HG03469 (cell line): ENCODE results near the gene DYNC1I1.

ENCODE experiments used
- ATAC-seq: cut with Tn5 transposase; IDR thresholded peaks from one replicate; pipeline ENCODE4 v1.9.1; 2021; ENCODE audit warnings: mild to moderate bottlenecking, moderate library complexity, moderate number of reproducible peaks; ENCODE audit not compliant: unreplicated experiment

Gene DYNC1I1

DNA sequence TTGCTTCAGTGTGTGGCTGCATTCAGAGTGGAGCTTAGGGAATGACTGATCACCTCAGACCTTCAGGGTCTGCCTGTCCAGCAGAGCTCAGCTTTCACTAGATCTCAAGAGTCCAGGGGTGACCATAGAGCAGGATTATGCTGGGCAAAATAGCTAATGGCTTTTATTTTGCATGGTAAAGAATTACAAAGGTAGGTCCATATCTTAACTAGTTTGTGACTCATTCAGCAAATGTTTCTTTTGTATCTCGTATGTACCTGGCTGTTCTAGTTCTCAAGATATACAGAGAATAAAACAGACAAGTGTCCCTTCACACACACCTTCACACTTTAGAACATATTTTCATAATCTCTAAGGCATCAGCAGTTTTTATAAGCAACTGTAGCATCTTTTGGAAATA is 180.5 kb downstream of the DYNC1I1 start:
- no peak for ATAC-seq

DNA sequence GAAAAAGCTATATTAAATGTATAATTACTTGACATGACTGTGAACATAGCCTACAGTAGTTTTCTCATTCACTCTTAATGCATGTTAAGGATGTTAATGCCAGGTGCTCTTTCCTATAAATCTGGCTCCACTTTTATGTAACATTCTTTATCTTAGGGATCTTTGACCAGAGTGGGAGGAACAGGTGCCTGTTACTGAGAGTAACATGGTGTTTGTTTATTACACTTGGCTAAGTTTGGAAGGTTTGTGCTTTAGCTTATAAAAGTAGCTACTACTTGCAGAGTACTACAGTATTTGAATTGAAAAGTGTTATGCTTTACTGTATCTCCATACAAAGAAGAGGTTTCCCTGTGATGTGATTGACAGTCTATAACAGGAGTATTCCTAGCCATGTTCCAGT is 183.4 kb downstream of the DYNC1I1 start:
- no peak for ATAC-seq

DNA sequence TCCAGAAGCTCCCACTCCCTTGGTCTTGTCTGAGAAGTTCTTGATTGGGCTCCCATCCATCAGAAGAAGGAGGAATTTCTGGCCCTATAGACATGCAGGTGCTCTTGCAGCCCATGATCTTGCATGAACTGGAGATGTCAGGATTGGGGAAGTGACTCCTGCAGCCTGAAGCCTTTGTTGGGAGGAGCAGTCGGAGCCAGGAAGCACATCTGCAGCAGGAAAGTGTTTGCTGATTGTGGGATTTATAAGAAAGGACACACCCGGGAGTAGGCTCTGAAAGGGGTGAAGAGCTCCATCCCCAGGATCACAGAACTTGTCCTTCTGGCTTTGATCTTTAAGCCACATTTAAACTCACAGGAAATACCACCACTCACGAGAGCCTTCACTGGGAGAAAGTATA is 185.2 kb downstream of the DYNC1I1 start:
- no peak for ATAC-seq

DNA sequence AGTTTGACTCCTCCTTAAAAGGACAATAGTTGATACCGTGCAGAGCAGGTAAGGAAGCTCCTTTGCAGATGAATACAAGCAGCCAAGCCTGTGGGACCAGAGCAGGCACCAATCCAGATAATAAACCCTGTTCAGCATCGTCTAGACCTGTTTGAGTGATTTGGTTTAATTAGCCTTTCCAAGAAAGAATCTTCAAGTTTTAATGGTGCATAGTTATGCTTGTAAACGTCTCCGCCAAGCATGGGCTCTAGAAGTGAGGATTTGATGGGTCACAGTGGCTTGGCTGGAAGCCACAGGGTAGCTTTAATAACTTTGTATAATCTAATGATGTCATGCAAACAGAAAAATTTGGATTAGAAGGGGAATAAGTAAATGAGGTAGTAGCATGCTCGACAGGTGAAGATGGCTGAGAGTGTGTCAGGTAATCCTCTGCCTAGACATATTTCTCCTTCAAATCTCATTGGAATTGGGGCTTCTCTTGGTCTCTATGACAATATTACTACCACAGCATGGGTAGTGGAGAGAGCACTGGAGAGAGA is 188.4 kb downstream of the DYNC1I1 start:
- no peak for ATAC-seq

DNA sequence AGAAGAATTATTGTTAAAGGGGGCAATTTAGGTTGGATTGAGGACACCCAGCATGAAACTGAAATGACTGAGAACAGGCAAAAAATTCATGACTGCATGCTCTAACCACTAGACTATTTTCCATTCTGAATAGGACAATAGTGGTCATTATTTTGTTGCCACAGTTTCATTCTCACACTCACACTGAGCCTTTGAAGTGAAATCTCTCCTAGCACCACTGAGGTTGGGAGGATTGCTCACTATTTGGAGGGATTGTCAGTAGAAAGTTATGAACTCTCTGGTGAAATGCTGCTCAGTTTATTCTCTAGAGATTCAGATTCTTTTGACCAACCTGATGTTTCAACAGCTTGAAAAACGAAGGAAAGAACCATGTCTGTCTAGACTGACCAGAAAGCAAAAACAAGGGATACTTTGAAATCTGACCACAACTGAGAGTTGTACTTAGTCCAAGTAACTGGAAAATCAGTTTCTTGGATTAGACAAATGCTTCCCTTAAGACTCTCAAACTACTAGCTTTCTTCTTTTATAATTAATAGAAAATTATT is 191.2 kb downstream of the DYNC1I1 start:
- no peak for ATAC-seq

DNA sequence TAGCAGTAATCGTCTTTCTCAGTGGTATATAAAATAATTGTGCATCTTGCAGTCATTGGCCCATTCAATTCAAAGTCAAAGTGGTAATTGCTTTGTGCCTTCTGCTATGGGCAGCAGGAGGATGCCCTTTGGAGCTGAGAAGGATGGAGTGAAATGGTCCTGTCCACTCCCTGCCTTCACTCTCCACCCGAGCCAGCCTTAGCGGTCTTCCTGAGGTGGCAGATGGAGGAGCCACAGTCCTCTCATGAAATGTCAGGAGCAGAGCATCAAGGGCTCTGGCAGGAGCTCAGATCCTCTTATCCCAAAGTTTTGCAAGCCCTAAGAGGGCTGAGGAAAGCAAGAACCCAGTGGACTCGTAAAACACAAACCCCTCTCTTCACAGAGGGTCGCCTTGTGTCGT is 199.4 kb downstream of the DYNC1I1 start:
- ATAC-seq: no peak

DNA sequence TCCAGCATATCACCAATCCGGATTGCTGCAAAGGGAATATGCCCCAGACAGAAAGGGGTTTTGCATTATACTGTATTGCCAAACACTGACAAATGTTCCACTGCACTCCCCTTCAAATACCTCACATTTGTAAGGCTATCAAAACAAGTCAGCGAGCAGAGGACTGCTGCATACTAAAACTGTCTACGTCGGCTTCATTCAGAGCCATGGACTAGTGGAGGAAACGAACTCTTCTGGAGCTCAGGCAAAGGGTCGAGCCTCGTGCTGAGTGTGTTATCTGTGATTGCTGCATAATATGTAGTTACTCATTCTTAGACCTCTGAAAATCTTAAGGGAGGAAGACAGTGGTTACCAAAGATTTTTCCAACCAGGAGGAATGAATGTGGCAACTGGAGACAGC is 200.2 kb downstream of the DYNC1I1 start:
- ATAC-seq: no peak

DNA sequence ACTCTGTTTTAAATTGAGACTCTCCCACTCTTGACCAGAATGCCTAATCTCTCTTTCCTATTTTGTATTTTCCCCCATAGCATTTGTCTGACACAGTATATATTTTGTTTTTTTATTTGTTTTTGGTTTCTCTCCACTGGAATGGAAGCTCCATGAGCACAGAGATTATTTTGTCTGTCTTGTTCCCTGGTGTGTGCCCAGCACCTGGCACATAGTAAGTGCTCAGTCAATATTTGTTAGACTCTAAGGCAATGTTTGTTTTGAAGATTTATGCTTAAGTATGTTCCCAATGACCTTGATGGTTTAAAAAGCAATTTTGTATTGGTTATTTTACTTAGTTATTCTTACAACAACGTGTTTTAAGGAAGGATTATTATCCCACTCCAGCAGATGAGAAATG is 201.8 kb downstream of the DYNC1I1 start:
- no peak for ATAC-seq

DNA sequence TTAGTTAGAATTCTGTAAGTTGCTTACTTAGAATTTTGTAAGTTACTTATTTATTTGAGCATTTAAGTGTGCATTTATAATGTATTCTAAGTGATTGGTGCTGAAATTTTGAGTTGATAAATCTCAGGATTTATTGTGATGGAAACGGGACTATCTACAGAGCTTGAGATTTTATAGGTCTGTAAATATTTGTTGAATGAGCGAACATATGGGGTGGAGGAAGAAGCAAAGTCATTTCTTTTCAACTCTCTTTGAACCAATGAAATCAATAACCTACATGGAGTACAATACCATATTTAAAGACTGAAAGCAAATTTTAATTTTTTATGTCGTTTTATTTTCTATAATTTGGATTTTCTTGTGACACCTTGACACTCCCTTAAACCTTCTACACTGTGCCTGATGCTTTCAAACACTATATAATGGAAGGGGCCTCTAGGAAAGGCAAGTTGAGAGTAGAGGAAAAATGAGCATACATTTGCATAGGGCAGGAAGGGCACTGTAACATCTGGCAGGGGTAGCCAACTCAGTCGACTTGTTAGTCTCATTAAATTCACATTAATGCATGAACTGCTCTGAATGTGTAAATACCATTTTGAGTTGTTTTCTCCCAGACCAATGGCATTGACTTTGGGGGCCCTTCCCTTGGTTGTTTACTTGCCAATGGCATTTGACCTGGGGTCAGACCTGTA is 204.2 kb downstream of the DYNC1I1 start:
- no peak for ATAC-seq

DNA sequence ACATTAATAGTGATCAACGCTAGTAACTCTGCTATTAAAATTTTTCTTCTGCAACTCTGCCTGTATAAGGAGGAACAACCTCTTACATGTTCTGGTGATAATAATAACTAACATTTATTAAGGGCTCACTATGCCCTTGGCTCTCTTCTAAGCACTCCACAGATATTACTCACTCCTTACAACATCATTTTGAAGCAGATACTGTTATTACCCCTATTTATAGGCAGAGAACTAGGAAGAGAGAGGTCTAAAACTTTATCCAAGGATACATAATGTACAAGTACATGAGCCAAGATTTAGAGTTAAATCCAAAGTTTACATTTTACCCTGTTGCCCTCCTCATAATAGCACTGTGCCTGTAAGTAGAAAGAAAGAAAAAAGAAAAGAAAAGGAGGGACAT is 205.6 kb downstream of the DYNC1I1 start:
- ATAC-seq: no peak

DNA sequence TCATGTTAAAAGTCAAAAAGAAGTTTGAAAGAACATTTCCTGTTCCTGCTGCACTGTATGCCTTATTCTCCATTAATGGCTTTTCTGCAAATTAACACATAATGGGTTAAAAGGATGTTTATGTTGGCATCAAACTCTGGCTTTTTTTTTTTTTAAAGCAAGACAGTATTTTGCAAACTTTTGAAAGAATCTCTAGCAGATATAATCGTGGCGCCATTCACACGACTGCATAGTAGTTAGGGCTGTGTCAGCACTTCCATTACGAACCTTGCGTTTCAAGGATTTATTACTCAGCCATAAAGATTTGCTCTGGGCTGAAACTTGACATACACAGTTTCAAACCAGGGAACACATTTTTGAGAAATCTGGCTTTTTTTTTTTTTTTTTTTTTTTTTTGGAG is 207.8 kb downstream of the DYNC1I1 start:
- ATAC-seq: no peak

DNA sequence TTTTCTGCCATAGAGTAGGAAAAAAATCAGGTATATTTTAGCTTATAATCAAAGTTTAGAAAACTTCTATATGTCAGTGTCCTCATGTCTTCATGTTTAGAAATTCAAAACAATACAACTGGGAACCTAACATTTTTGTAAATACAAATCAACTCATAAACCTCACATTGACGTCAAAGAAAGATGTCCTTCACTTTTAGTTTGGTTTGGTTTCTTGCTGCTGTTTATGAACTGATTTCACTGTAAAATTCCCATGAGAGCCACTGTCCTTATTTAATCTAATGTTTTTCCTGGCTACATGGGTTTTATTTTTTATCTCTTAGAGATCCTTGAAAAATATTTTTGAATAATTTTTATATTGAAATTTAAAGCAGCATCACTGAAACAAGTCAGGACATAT is 208.4 kb downstream of the DYNC1I1 start:
- ATAC-seq: no peak

DNA sequence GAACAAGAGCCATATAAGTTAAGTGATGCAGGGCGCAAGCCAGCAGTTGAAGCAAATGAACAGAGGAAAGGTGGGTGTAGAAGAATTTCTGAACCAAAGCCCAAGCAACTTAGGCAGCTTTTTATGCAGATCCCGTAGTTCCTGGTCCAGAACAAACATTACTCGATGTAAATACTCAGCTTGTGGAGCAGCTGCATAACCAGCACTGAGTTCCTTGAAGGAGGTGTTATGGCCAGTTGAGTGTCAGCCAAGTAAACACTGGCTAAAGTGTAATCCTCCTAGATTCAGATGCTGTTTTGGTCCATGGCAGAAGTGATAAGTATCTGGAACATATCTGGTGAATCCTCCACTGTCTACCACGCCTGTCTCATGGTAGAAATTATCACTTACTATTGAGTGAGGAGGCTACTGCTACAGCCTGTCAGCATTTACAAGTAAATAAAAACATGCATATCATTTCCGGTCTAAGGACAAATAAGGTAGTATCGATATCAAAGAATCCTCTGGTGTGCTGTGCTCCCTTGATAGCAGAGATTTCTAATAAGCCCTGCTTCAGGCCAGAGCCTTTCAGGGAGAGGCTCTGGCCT is 213.9 kb downstream of the DYNC1I1 start:
- no peak for ATAC-seq

DNA sequence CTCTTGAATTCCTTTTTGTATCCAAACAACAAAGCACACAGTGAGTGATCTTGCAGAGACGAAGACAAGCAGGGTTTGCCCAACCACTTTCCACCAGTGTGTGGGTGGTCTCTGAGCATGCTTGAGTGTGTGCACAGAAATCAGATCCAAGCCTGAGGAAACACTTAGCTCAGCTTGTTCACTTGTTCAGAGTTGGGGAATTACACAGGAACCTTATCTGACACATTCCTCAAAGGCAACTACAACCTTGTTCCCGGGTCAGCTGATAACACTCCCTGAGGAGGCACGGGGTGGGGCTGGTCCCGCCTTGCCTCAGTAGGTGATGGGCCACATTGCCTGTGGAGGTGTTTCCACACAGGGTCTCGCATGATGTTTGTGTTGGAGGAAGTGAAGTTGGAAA is 216.9 kb downstream of the DYNC1I1 start:
- ATAC-seq: no peak

DNA sequence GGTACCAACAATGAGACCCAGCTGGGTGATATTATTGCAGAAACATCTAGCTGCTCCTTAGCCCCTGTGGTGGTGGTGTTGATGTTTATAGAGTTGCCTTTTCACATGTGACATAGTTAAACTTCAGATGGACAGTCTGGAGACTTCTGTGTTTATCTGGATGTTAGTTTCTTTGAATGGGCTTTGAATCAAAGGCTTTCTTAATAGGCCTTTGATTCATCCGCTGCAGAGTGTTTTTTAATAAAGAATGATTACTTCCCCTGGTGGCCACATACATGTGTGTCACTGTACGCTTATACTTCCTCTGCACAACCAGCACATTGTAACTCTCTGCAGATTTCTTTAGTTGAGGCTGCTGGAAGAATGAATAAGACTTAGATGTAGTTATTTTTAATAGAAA is 221.0 kb downstream of the DYNC1I1 start:
- no peak for ATAC-seq

DNA sequence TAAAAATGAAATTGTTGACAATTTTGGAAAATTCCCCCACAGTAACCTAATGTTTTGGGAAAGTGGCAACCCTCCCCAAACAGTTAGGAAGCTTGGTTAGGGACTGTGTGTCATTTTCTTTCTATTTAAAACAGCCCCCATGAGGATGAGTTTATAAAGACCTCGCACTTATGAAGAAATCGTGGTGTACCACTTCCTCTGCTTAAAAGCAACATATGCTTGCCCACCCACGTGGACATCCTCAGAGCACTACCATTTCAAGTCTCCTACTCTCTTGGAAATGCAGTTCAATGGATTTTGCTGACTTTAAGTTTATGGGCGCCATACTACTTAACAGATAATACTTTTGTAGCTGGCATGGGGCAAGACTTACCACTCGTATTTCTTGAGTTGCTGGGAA is 223.8 kb downstream of the DYNC1I1 start:
- ATAC-seq: no peak

DNA sequence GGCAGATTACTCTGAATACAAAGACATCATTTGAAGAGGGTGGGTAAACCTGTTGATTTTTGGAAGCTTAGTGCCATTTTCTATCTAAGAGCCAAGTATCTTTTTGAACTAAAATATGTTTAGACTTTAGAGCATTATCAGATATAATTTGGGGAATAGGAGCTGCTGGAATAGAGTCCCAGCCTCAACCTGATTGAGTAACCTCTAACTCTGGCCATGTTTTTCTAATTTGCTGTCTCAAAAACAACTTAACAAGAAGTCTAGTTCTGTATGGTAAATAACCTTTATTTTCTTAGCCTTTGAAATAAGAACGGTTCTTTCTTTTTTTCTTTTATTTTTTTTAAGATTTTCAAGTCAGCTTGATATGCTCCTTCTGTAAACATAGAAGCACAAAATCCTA is 224.5 kb downstream of the DYNC1I1 start:
- no peak for ATAC-seq

DNA sequence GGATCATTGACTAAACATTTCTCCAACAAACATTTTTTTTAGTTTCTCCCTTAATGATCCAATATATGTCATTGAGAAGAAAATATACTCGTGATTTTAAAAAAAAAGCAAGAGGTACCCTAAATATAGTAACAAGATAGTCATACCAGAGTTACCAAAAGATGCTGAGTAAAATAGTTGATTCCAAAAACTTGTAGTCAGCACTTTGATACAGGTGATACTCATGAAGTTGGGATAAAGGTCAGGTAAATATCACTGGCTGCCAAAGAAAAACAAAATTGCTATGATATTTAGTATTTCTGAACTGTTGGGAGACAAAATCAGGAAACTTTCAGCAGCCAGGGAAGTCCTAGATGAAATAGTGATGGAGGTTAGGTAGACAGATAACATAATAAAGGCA is 225.3 kb downstream of the DYNC1I1 start:
- ATAC-seq: no peak

DNA sequence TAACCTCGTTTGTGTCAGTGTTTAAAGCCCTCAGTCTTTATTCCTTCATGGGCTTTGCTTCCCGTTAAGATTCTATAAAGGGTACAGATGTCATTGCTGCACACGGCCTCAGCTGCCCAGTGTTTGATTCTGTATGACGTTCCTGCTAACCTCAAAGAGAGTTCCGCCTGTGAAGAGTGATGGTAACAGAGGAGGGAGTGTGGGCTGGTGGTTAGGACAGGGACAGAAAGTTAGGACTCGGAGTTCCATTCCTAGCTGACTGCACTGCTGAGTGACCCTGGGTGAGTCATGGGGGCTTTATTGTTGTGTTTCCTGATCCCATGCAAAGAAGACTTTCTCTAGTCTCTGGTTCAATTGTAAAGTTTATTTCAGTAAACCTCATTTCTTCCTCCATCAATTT is 227.1 kb downstream of the DYNC1I1 start:
- ATAC-seq: no peak

DNA sequence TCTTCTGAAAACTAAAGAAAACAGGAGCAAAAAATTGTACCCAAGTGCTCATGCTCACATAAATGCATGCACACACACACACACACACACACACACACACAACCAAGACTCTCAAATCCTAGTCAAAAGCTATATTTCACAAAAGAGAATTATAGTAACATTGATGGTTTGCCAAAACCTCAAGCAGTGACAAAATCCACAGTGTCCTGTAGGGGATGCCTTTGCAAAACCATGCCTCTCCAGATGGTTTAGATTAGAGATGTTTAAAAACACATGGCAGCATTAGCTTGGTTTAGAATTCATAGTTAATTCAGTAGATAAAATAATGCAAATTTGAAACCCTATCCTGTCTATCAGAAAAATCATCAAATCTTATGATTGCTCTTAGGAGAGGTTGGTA is 232.2 kb downstream of the DYNC1I1 start:
- ATAC-seq: no peak

DNA sequence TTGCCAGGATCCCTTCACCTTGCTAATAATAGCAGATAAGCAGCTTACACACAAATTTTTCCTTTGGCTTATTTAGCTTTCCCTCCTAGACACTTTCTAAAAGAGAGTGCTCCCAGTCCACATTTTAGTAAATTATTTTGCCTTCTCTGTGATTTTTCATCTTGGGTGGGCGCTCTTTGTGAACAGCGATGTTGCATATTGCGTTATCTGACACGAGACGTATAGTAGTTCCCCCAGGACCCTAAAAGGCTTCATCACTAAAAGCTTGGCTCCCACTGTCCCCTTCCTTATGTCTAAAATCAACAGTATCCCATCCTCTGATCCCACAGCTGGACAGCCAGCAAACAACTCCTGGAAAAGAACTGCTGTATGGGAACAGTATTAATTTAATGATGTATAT is 232.9 kb downstream of the DYNC1I1 start:
- ATAC-seq: no peak

DNA sequence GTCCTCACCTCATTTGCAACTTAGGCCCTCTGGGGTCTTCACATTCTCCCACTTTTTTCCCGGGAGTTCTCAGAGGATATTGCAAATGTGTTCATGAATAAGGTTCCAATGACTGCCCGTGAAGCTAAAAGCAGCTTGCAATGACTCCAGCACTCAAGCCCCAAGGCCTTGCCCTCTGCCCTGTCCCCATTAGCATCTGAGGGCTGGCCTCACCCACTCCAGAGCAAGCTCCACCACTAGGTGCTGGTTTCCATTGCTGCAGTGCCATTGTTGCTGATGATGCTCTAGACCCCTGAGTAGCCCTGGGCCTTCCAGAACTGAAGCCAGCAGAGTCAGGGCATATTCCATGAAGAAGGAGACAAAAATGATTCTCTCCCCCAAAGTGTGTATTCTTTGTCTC is 236.8 kb downstream of the DYNC1I1 start:
- ATAC-seq: no peak

DNA sequence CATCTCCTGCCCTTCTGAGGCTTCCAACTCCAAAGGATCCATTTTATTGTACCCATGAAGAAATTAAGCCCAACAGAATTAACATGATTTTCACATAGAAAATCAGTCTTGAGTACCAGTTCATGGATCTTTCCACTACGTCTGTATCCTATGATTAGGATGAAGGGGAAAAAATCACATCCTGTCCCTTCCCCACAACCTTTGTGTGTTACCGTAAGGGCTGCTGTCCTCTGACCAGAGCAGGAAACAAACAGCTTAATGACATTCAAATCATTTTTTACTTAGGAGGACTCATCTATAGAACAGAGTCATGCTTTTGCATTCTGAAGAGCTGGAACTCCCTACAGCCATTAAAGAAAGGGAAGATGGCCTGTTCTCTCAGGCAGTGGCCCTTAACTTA is 241.5 kb downstream of the DYNC1I1 start:
- ATAC-seq: no peak
